Right atrium auricular region (tissue), 2 donors: ENCODE data around the gene LBH. TPM values are rescaled to one million over a fixed set of nuclear protein-coding genes. Genes with fewer than 3 reads are reported as not detected.
A peak's percentile ranks its signal among the peaks of the same experiment; 100 is the strongest.

ENCODE experiments used
- DNase-seq: peaks from one replicate; pipeline ENCODE4 v3.0.0-alpha.2; 2019; ENCODE audit warnings: low spot score
- H3K27ac ChIP-seq, 2 donors: fragments of 200-600 bp; sonication (generic); 1 replicate in 1 of 2; 2 replicates in 1 of 2; pipeline ENCODE4 v1.5.1; 2016 to 2019
- H3K27me3 ChIP-seq, 2 donors: fragments of 200-600 bp; sonication (generic); one replicate each; pipeline versions ENCODE4 v1.5.1 to v1.6.0; 2017 to 2019
- H3K36me3 ChIP-seq: fragments of 200-600 bp; sonication (generic); one replicate; pipeline ENCODE4 v1.5.1; 2016
- H3K4me1 ChIP-seq, 2 donors: fragments of 200-600 bp; sonication (generic); one replicate each; pipeline versions ENCODE4 v1.5.1 to v1.6.0; 2017 to 2019
- H3K4me3 ChIP-seq, 2 donors: fragments of 200-600 bp; sonication (generic); 1 replicate in 1 of 2; 2 replicates in 1 of 2; pipeline ENCODE4 v1.5.1; 2017 to 2019; ENCODE audit warnings: mild to moderate bottlenecking in 1 of 2, moderate library complexity in 1 of 2
- H3K9me3 ChIP-seq, 2 donors: fragments of 200-600 bp; sonication (generic); one replicate each; pipeline ENCODE4 v1.5.1; 2019
- CTCF ChIP-seq, 2 donors: fragments of 200-600 bp; sonication (generic); IDR thresholded peaks; one replicate each; pipeline ENCODE4 v1.5.1; 2019; ENCODE audit warnings: antibody characterized with exemption in 2 of 2
- total RNA-seq, 2 donors: library from RNA; depleted of rRNA; stranded (reverse); fragments of >200 nt; gene quantifications; one replicate each; pipeline ENCODE4 v1.1.0, GENCODE V29; 2016

The LBH gene
- total RNA-seq, 2 donors from 2014 or later: 18.9 to 54.6 TPM

- no peak overlapping the region for H3K4me3 ChIP-seq
- H3K9me3 ChIP-seq: no peaks in the 10 kb centered on the region
- peaks cover 0 to 51% of the 10 kb centered on the region in 2 donors for H3K4me1 ChIP-seq
- DNase-seq: no peak
- H3K27ac ChIP-seq: peak overlapping the region in 1 of 2 donors; percentile 52
- TF ChIP-seq CTCF (IDR thresholded peaks at IDR 0.05): no peak
- no peaks in the 10 kb centered on the region for H3K27me3 ChIP-seq
- peaks cover 6% of the 10 kb centered on the region for H3K36me3 ChIP-seq
Observed at GRCh38 chr2:30237966-30238800, 6.8 kb downstream of the LBH start.

- DNase-seq: peak; percentile 87
- H3K36me3 ChIP-seq: peaks cover 6% of the 10 kb centered on the region
- H3K27ac ChIP-seq: peak overlapping the region; percentile 28 to 66
- no peaks in the 10 kb centered on the region for H3K9me3 ChIP-seq
- no peaks in the 10 kb centered on the region for H3K27me3 ChIP-seq
- H3K4me1 ChIP-seq: peaks cover 0 to 39% of the 10 kb centered on the region in 2 donors
- H3K4me3 ChIP-seq: peak overlapping the region in 1 of 2 donors; percentile 0
- peak; percentile 83 to 94 for TF ChIP-seq CTCF (IDR thresholded peaks at IDR 0.05)
Observed at GRCh38 chr2:30239308-30239985, 8.1 kb downstream of the LBH start.

GRCh38 chr2:30239986-30240752, 8.8 kb downstream of the LBH start:
- H3K27ac ChIP-seq: peak overlapping the region; percentile 28 to 66
- TF ChIP-seq CTCF (IDR thresholded peaks at IDR 0.05): no peak
- no peaks in the 10 kb centered on the region for H3K27me3 ChIP-seq
- DNase-seq: no peak
- no peaks in the 10 kb centered on the region for H3K9me3 ChIP-seq
- peak overlapping the region in 1 of 2 donors; percentile 0 for H3K4me3 ChIP-seq
- H3K36me3 ChIP-seq: no peaks in the 10 kb centered on the region
- H3K4me1 ChIP-seq: peaks cover 0 to 39% of the 10 kb centered on the region in 2 donors

GRCh38 chr2:30243231-30243630, 11.9 kb downstream of the LBH start:
- no peak for DNase-seq
- Histone ChIP-seq H3K4me1 (peaks cover 0 to 26% of the 10 kb centered on the region in 2 donors), H3K4me3 (no peak overlapping the region), H3K36me3 (no peaks in the 10 kb centered on the region), H3K27ac (no peak overlapping the region), H3K9me3 (no peaks in the 10 kb centered on the region), H3K27me3 (no peaks in the 10 kb centered on the region)
- TF ChIP-seq CTCF (IDR thresholded peaks at IDR 0.05): no peak

GRCh38 chr2:30245364-30245763, 14.0 kb downstream of the LBH start:
- no peak overlapping the region for H3K4me3 ChIP-seq
- H3K4me1 ChIP-seq: peaks cover 0 to 11% of the 10 kb centered on the region in 2 donors
- H3K9me3 ChIP-seq: no peaks in the 10 kb centered on the region
- no peak for TF ChIP-seq CTCF (IDR thresholded peaks at IDR 0.05)
- no peak overlapping the region for H3K27ac ChIP-seq
- no peaks in the 10 kb centered on the region for H3K36me3 ChIP-seq
- DNase-seq: no peak
- H3K27me3 ChIP-seq: no peaks in the 10 kb centered on the region
